HepG2 (cell line): ENCODE results near the gene LTV1. TPM values are rescaled to one million over a fixed set of nuclear protein-coding genes. Genes with fewer than 3 reads are reported as not detected.

Source experiments
- ATAC-seq: fragments of 200-7000 bp; cut with Tn5 transposase; 3 replicates; pipeline ENCODE4 v1.9.1; 2020; ENCODE audit warnings: mild to moderate bottlenecking, moderate library complexity
- BruUV-seq: library from RNA; stranded (reverse); fragments of 400-500 nt; replicated peaks from 2 replicates; lab custom pipeline; 2021; lab: Mats Ljungman, UMichigan
- CTCF ChIA-PET: fragments of 300-600 bp; formaldehyde crosslinking; extraction: SDS; loops from one replicate; lab custom pipeline; 2021; ENCODE audit warnings: low total read pairs, inconsistent platforms, low intra/inter-chr PET ratio; lab: Yijun Ruan, JAX
- POLR2A ChIA-PET: fragments of 350-600 bp; sonication (Branson Sonifier 250); formaldehyde crosslinking; loops from one replicate; lab custom pipeline; 2020; ENCODE audit warnings: antibody characterized with exemption, inconsistent platforms; lab: Yijun Ruan, JAX
- DNase-seq: peaks from one replicate; pipeline ENCODE4 v3.0.0-alpha.2; 2015; ENCODE audit warnings: low spot score
- FAIRE-seq: peaks from 3 replicates; lab custom pipeline; 2011; peaks lifted over from hg19 to GRCh38; lab: Jason Lieb, UNC
- H2AFZ ChIP-seq: one replicate; pipeline ENCODE4 v1.6.1; 2011; ENCODE audit warnings: low read length, inconsistent platforms
- H3K27ac ChIP-seq: fragments of 300-600 bp; 3 replicates; pipeline ENCODE4 v1.8.0; 2011; ENCODE audit warnings: mixed run types, mild to moderate bottlenecking, mixed read lengths, low read length, inconsistent platforms; ENCODE audit not compliant: insufficient read depth; ENCODE audit errors: extremely low read length
- H3K27me3 ChIP-seq, 2 experiments: fragments of 200-600 bp in 1 of 2; 2 replicates in 1 of 2; 3 replicates in 1 of 2; pipeline versions ENCODE4 v1.6.0 to v1.8.0; 2011; ENCODE audit warnings: low read length in 2 of 2, mild to moderate bottlenecking in 2 of 2, moderate library complexity in 2 of 2, inconsistent platforms in 1 of 2; ENCODE audit not compliant: insufficient read depth in 2 of 2, control insufficient read depth in 1 of 2
- H3K36me3 ChIP-seq, 2 experiments: fragments of 200-600 bp in 1 of 2; replicated peaks in 1 of 2; 2 replicates in 1 of 2; 3 replicates in 1 of 2; pipeline versions ENCODE4 v1.5.1 to v1.8.0; 2011; ENCODE audit warnings: low read length in 2 of 2, inconsistent platforms in 1 of 2; ENCODE audit not compliant: insufficient read depth in 2 of 2, control insufficient read depth in 1 of 2
- H3K4me1 ChIP-seq: 2 replicates; pipeline ENCODE4 v1.5.1; 2012; ENCODE audit warnings: low read length, inconsistent platforms; ENCODE audit not compliant: insufficient read depth
- H3K4me2 ChIP-seq: 2 replicates; pipeline ENCODE4 v1.6.0; 2011; ENCODE audit warnings: low read depth, low read length, inconsistent platforms
- H3K4me3 ChIP-seq, 3 experiments: fragments of 200-600 bp in 1 of 3; sonication (generic), shearing (Covaris generic) in 1 of 3; replicated peaks in 1 of 3; 2 replicates each; pipeline ENCODE4 v1.5.1; 2011 to 2016; ENCODE audit warnings: low read length in 3 of 3, inconsistent platforms in 2 of 3, low read depth in 2 of 3, mild to moderate bottlenecking in 2 of 3, control low read depth in 1 of 3, mixed read lengths in 1 of 3; ENCODE audit not compliant: insufficient read depth in 1 of 3
- H3K79me2 ChIP-seq: one replicate; pipeline ENCODE4 v1.6.1; 2011; ENCODE audit warnings: low read length, inconsistent platforms; ENCODE audit not compliant: insufficient read depth
- H3K9ac ChIP-seq: 2 replicates; pipeline ENCODE4 v1.6.0; 2011; ENCODE audit warnings: mild to moderate bottlenecking, low read depth, low read length, inconsistent platforms; ENCODE audit not compliant: insufficient read depth
- H3K9me3 ChIP-seq: 2 replicates; pipeline ENCODE4 v1.5.1; 2012; ENCODE audit warnings: mild to moderate bottlenecking, low read length
- H4K20me1 ChIP-seq: 2 replicates; pipeline ENCODE4 v1.6.0; 2011; ENCODE audit warnings: inconsistent platforms, mild to moderate bottlenecking, low read length, moderate library complexity; ENCODE audit not compliant: insufficient read depth
- ARNTL ChIP-seq: sonication (generic); formaldehyde crosslinking; IDR thresholded peaks from 2 replicates; pipeline ENCODE4 v1.4.0; 2020; ENCODE audit warnings: mild to moderate bottlenecking, missing genetic modification reagents
- ATF4 ChIP-seq, 2 experiments: fragments of 450-650 bp in 1 of 2; sonication (generic) in 1 of 2; formaldehyde crosslinking; IDR thresholded peaks; 2 replicates each; pipeline versions ENCODE4 v1.5.0 to v1.8.0; 2020 to 2022; ENCODE audit warnings: mild to moderate bottlenecking in 1 of 2, missing genetic modification reagents in 1 of 2
- BHLHE40 ChIP-seq: IDR thresholded peaks from 2 replicates; pipeline ENCODE4 v1.6.1; 2011; ENCODE audit warnings: low read length, improper control_type of control experiment
- BRCA1 ChIP-seq: sonication (generic); formaldehyde crosslinking; IDR thresholded peaks from 2 replicates; pipeline ENCODE4 v1.4.0; 2020; ENCODE audit warnings: missing genetic modification reagents
- CCAR2 ChIP-seq: fragments of 200-400 bp; formaldehyde crosslinking; optimal IDR thresholded peaks from 2 replicates; pipeline ENCODE3; 2018; ENCODE audit warnings: low read depth, mild to moderate bottlenecking, low read length, moderate library complexity
- DZIP1 ChIP-seq: sonication (generic); formaldehyde crosslinking; IDR thresholded peaks from 2 replicates; pipeline ENCODE4 v1.5.0; 2020; ENCODE audit warnings: mild to moderate bottlenecking, missing genetic modification reagents
- GMEB1 ChIP-seq: sonication (generic); formaldehyde crosslinking; IDR thresholded peaks from 2 replicates; pipeline ENCODE4 v1.5.1; 2020; ENCODE audit warnings: missing genetic modification reagents, mild to moderate bottlenecking, borderline replicate concordance
- HDAC1 ChIP-seq: sonication (generic); formaldehyde crosslinking; IDR thresholded peaks from 2 replicates; pipeline ENCODE4 v1.5.1; 2020; ENCODE audit warnings: mild to moderate bottlenecking, missing genetic modification reagents
- MAX ChIP-seq: IDR thresholded peaks from 2 replicates; pipeline ENCODE4 v1.6.1; 2012; ENCODE audit warnings: inconsistent platforms
- MLX ChIP-seq: IDR thresholded peaks from 2 replicates; pipeline ENCODE4 v1.6.1; 2016
- RELA ChIP-seq: sonication (generic); formaldehyde crosslinking; IDR thresholded peaks from 2 replicates; pipeline ENCODE4 v1.4.0; 2020; ENCODE audit warnings: missing genetic modification reagents
- SOX6 ChIP-seq, 2 experiments: fragments of 450-650 bp in 1 of 2; sonication (generic) in 1 of 2; formaldehyde crosslinking in 1 of 2; IDR thresholded peaks; 2 replicates each; pipeline versions ENCODE4 v1.4.0 to v1.6.1; 2017 to 2020; ENCODE audit warnings: antibody characterized with exemption in 1 of 2, mild to moderate bottlenecking in 1 of 2, missing genetic modification reagents in 1 of 2
- TAF1 ChIP-seq: sonication (generic); formaldehyde crosslinking; IDR thresholded peaks from 2 replicates; pipeline ENCODE4 v1.4.0; 2020; ENCODE audit warnings: missing genetic modification reagents
- TRIM24 ChIP-seq: sonication (generic); formaldehyde crosslinking; IDR thresholded peaks from 2 replicates; pipeline ENCODE4 v1.8.0; 2022; ENCODE audit warnings: mild to moderate bottlenecking, missing genetic modification reagents
- ZFYVE20 ChIP-seq: sonication (generic); formaldehyde crosslinking; IDR thresholded peaks from 2 replicates; pipeline ENCODE4 v1.8.0; 2023; ENCODE audit warnings: low read depth, mild to moderate bottlenecking, moderate library complexity, missing genetic modification reagents, borderline replicate concordance
- ZNF253 ChIP-seq: sonication (generic); formaldehyde crosslinking; IDR thresholded peaks from 2 replicates; pipeline ENCODE4 v1.8.0; 2022; ENCODE audit warnings: mild to moderate bottlenecking, missing genetic modification reagents, borderline replicate concordance
- ZNF549 ChIP-seq: sonication (generic); formaldehyde crosslinking; IDR thresholded peaks from 2 replicates; pipeline ENCODE4 v1.5.0; 2020; ENCODE audit warnings: missing genetic modification reagents
- ZNF703 ChIP-seq: sonication (generic); formaldehyde crosslinking; IDR thresholded peaks from 2 replicates; pipeline ENCODE4 v1.5.1; 2020; ENCODE audit warnings: missing genetic modification reagents, mild to moderate bottlenecking, moderate library complexity, borderline replicate concordance
- ZNF747 ChIP-seq: sonication (generic); formaldehyde crosslinking; IDR thresholded peaks from 2 replicates; pipeline ENCODE4 v1.8.1; 2023; ENCODE audit warnings: missing genetic modification reagents, mild to moderate bottlenecking, borderline replicate concordance
- in situ Hi-C: cut with HindIII; loops from 2 replicates; pipeline ENCODE4 v1.10.0; 2017; ENCODE audit warnings: low pct_unique_long_range_greater_than_20kb; ENCODE audit not compliant: extremely low pct_ligation_motif_present
- intact Hi-C: fragments of 100-400 bp; cut with micrococcal nuclease; formaldehyde crosslinking; loops from one replicate; pipeline ENCODE4 v1.10.0; 2022; ENCODE audit not compliant: unreplicated experiment
- polyA plus RNA-seq, 8 experiments: library from polyadenylated mRNA; depleted of rRNA in 3 of 8; stranded (reverse) in 7 of 8; unstranded in 1 of 8; fragments of >200 nt; fragmentation: Illumina TruSeq in 4 of 8; extraction: Trizol in 4 of 8; gene quantifications; 2 replicates each; pipeline versions ENCODE4 v1.2.1 to v1.2.3, GENCODE V29; 2011 to 2016; ENCODE audit warnings: low read depth in 4 of 8, missing spikeins in 1 of 8, mixed read lengths in 1 of 8; ENCODE audit not compliant: insufficient read depth in 1 of 8
- total RNA-seq, 5 experiments: library from RNA; depleted of rRNA; stranded (reverse); fragments of >200 nt; fragmentation: Illumina TruSeq; extraction: Trizol; gene quantifications; 2 replicates each; pipeline ENCODE4 v1.2.3, GENCODE V29; 2016; ENCODE audit warnings: low read depth in 1 of 5

Gene LTV1
- total and polyA plus RNA-seq, 2 of the 13 experiments (the other 11 are each of a cell fraction or from before 2014, with no cell fraction given) = 21.1 to 85.8 TPM

- in situ Hi-C loops (no loop called here), intact Hi-C loops (no loop called here)
- Histone ChIP-seq H3K4me3 (no peak overlapping the region), H3K27ac (no peak overlapping the region), H4K20me1 (no peaks in the 10 kb centered on the region), H3K36me3 (peaks cover 0 to 19% of the 10 kb centered on the region in 2 experiments; a peak in 2 of 5 replicates), H3K9me3 (no peaks in the 10 kb centered on the region), H2AFZ (no peak overlapping the region), H3K4me2 (no peak overlapping the region), H3K4me1 (no peaks in the 10 kb centered on the region), H3K79me2 (no peaks in the 10 kb centered on the region), H3K9ac (no peak overlapping the region), H3K27me3 (no peaks in the 10 kb centered on the region)
- POLR2A ChIA-PET = no interaction called here
- ATAC-seq (no peak; the same call in 2 of the 3 replicates), DNase-seq (no peak), FAIRE-seq (no peak)
- CTCF ChIA-PET = no interaction called here
- BruUV-seq = TSS peak; percentile 16
- TF ChIP-seq TAF1 (no peak), ZNF703 (CRISPR knock-in tag) (no peak), MLX (CRISPR knock-in tag) (no peak), ARNTL (CRISPR knock-in tag) (no peak), BHLHE40 (no peak), HDAC1 (CRISPR knock-in tag) (no peak), MAX (no peak), ZNF253 (CRISPR knock-in tag) (no peak), ATF4 (CRISPR knock-in tag; IDR thresholded peaks at IDR 0.05) (no peak), DZIP1 (no peak), CCAR2 (no peak), ZFYVE20 (CRISPR knock-in tag) (no peak), BRCA1 (CRISPR knock-in tag) (no peak), GMEB1 (CRISPR knock-in tag) (no peak), ZNF549 (no peak), SOX6 (IDR thresholded peaks at IDR 0.05) (no peak), SOX6 (CRISPR knock-in tag; IDR thresholded peaks at IDR 0.05) (no peak), ZNF747 (CRISPR knock-in tag) (no peak), RELA (CRISPR knock-in tag) (no peak), TRIM24 (CRISPR knock-in tag) (no peak)
Measured at GRCh38 chr6:143867236-143867635, 24.1 kb downstream of the LTV1 start.
